Hematopoietic multipotent progenitor cell treated with erythropoietin and hydrocortisone succinate and interleukin-3 and kit ligand, for 17 days (in vitro differentiated cells): ENCODE measurements around the gene EVPL.

Experiments used
- DNase-seq: peaks from one replicate; pipeline ENCODE4 v3.0.0-alpha.2; 2015; ENCODE audit warnings: low spot score

The EVPL gene

DNA sequence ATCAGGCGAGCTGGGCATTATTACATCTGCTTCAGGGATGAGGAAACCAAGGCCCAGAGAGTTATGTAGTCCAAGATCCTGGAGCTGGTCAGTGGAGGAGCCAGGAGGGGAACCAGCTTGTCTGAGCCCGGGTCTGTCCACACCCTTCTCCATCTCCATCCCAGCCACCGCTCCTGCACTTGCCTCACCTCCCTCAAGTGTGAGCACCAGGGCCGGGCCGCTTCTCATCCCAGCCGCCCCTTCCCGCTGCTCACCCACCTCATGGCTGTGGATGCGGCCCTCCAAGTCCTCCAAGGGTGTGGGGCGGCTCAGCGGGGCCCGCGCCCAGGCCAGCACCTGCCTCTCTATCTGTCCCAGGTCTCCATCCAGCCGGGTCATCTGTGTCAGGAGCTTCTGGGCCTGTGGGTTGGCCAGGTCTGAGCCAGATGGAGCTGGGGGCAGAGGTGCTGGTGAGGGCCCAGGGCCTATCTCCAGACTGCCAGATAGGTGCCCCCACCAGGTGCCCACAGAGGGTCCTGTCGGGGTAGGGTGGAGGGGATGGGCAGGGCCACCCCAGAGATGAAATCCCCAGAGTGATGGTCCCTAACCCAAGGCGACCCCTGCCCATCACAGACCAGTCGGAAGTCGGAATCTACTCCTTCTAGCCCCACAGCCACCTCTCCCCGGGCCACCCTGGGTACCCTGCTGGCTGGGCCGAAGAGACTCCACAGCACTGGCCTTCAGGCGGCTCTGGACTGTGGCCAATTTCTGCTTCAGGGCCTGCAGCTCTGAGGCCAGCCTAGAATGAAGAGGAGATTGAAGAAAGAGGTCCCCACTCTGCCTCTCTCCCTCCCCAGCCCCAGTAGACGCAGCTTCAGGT is 9.4 kb downstream of the EVPL start:
- DNase-seq: no peak

DNA sequence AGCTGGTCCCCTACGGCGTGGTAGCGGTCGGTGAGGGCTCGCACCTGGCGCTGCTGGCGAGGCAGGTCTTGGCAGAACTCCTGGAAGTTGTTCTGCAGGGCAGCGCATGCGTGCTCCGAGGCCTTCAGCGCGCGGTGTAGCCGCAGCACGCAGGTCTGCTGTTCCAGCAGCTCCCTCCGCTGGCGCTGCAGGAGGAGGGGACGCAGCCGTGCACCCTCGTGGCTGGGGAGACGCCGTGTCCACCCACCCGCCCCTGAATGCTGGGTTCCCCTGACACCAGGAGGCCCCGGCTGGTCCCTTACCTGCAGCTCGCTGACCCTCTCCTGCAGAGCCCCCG is 12.2 kb downstream of the EVPL start:
- no peak for DNase-seq

DNA sequence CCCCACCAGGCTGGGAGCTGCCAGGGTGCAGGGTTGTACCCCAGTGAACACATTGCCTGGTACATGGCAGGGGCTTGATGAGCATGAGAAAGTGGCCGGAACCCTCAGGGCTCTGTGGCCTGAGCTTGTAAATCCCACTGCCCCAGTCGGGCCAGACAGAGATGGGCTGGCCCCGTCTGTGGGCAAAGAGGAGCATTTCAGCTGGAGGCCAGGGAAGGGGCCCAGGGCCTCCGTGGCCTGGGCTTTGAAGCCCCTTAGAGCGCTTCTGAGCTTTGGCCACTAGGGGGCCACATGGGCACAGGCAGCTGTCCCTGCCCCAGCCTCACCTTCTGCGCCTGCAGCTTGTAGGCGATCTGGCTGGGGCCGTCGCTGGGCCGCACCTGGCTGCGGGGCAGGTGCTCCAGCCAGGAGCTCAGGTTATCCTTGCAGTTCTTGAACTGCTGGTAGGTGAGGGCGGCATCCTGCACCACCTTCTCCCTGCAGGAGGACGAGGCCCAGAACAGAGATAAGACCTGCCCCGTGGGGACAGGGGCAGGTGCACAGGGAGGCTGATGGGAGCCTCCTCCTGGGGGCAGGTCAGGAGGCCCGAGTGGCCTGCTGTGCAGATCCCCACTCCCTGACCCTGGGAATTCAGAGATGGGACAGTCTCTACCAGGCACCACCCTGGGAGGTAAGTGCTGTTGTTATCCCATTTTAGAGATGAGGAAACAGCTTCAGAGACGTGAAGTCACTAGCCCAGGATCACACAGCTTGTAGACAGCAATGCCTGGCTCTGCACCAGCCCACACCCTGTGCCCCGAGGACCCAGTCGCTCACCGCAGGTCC is 12.8 kb downstream of the EVPL start:
- DNase-seq: peak; percentile 84

DNA sequence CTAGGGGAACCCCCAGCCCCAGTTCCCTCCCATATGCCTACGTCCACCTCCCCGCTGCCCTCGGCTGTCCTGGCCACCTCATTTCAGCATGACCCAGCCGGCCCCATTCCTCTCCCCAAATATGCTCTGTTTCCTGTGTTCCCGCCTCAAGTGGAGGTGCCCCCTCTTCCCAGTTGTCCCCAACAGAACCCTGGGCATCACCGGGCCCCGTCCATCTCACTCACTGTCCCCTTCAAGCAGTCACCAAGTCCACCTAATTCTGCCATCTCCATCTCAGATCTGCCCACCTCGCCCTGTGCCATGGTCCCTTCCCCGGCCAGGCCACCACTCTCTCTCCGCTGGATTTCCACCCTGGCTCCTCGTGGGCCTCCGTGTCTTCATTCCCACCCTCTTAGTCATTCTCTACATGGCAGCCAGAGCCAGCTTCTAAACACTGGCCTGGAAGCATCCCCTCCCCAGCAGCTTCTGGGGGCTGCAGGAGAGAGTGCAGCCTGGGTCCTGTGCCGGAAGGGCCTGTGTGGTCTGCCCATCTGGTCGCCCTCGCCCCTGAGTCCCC is 13.7 kb downstream of the EVPL start:
- no peak for DNase-seq

DNA sequence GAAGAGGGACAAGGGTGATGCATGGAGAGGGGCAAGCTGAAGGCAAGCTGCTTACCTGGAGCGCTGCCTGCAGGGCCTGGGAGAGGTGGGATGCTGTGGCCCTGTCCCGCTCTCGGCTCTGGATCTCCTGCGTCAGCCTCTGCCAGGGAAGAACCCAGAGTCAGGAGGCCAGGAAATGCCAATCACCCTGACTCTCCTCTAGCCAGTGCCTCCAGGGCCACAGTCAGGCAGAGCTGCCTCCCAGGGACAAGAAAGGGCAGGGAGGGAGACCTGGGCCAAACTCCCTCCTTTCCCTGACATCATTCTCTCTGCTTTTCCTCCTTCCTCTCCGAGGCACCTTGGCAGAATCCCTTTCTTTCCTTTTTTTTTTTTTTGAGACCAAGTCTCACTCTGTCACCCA is 15.2 kb downstream of the EVPL start:
- no peak for DNase-seq

DNA sequence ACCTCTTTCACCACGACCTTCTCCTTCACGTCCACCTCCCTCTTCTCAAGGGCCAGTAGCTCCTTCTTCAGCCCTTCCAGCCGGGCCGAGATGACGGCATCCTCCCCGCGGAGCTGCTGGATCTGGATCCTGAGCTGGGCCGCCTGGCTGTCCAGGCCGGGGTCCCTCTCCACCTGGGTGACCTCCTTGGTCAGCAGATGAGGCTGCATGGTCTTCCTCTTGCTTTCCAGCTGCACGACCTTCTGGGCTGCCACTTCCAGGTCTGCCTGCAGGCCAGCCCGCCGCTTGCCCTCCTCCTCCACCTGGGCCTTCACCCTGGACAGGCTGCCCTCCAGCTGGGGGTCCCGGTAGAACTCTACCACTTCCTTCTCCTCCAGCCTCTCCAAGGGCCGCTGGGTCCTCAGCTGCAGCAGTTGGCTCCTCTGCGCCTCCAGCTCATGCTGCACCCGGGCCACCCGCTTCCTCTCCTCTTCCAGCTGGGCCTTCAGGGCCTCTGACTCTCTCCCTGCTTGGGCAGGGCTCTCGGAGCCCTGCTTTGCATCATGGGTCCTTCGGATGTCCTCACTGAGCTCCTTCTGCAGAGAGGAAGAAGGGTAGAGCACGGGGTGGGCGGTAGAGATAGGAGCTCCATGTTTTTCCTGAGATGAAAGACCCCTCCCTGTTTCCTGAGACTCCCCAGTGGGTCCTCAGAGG is 17.0 kb downstream of the EVPL start:
- no peak for DNase-seq

DNA sequence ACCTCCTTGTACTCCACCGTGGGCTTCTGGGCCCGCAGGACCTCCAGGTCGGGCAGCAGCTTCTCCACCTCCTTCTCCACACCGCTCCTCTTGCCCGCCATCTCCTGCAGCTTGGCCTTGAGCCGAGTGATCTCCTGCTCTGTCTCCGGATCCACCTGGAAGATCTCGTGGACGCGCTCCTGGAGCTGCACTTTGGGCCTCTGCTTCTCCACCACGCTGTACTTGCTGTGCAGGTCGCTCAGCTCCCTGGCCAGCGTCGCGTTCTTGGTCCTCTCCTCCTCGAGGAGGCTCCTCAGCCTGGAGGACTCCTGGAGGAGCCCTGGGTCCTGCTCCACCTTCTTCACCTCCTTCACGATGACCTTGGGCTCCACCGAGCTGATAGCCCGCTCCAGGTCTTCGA is 17.7 kb downstream of the EVPL start:
- DNase-seq: no peak

DNA sequence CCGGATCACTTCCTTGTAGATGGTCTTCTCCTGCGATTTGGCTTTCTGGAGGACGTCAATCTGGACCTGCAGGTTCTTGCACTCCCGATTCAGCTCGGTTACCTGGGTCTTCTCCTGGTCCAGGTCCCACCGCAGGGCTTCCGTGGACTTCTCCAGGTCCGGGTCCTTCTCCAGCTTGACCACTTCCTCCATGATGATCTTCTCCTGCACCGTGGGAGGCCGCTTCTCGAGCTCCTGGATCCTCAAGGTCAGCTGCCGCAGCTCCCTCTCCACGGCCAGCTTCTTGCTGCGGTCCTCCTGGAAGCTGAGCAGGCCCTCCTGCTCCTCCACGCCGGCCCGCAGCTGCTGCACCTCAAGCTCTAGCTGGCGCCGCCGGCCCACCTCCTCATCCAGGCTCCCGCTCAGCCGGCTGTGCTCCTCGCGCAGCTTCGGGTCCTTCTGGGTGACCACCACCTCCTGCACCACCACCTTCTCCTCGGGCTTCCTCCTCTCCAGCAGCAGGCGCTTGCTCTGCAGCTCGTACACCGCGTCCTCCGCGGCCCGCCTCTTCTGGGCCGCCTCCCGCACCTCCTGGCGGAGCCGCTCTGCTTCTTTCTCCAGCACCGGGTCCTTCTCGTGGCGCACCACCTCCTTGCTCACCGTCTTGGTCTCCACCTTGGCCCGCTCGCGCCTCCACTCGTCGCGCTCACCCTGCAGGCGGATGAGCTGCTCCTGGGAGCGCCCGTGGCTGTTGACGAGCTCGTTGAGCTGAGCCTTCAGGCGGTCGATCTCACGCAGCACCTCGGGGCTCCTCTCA is 18.3 kb downstream of the EVPL start:
- no peak for DNase-seq

DNA sequence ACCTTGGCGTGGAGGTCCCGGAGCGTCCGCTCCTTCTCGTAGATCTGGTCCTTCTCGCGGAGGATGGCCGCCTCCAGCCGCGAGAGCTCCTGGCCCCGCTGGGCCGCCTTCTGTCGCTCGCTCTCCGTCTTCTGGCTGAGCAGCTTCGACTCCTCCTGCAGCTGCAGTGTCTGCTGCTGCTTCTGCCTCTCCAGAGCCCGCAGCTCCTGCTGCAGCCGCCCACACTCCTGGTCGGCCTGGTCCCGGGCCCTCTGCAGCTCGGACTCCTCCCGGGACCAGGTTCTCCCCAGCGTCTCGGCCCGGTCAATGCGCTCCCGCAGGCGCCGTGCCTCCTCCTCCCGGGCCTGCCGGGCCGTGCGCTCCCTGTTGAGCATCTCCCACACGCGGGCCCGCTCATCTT is 18.9 kb downstream of the EVPL start:
- no peak for DNase-seq

DNA sequence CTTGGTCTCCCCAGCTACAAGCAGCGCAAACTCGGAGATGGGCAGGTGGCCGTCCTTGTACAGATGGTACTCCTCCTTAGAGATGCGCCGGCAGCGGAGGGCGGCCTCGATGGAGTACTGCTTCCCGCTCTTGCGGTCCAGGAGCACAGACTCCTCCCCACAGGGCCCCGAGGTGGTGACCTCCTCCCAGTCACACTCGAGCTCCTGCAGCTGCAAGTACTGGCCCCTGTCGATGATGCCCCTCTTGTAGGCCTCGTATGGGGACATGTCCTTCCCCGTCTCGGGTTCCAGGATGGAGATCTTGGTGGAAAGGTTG is 19.3 kb downstream of the EVPL start:
- no peak for DNase-seq

DNA sequence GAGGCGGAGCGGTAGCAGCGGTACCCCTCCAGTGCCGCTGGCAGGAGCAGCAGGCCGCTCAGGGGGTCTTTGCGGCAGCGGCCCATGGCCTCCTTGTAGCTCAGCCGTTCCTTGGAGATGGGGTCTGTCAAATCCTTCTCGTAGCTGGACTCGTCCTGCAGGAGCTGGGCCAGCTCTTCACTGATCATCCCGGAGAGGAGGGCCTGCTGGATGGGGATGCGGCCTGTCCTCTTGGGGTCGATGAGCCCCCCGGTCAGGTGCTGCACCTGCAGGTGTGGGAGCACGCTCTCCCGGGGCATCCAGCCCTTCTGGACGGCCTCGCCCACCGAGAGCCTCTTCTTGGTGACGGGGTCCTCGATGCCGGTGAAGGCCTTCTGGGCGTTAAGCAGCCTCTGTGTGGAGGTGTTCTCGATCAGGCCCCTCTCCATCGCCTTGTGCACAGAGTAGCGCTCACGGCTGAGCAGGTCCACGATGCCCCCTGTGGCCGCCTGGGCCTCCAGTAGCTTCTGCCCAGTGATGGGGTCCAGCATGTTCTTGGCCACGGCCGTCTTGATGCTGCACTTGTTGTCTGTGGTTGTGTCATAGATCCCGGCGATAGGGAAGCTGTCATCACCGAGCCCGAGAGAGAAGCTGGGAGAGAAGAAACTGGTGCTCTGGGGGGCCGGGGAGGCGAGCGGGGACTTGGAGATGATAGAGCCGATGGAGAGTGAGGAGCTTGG is 19.8 kb downstream of the EVPL start:
- no peak for DNase-seq

DNA sequence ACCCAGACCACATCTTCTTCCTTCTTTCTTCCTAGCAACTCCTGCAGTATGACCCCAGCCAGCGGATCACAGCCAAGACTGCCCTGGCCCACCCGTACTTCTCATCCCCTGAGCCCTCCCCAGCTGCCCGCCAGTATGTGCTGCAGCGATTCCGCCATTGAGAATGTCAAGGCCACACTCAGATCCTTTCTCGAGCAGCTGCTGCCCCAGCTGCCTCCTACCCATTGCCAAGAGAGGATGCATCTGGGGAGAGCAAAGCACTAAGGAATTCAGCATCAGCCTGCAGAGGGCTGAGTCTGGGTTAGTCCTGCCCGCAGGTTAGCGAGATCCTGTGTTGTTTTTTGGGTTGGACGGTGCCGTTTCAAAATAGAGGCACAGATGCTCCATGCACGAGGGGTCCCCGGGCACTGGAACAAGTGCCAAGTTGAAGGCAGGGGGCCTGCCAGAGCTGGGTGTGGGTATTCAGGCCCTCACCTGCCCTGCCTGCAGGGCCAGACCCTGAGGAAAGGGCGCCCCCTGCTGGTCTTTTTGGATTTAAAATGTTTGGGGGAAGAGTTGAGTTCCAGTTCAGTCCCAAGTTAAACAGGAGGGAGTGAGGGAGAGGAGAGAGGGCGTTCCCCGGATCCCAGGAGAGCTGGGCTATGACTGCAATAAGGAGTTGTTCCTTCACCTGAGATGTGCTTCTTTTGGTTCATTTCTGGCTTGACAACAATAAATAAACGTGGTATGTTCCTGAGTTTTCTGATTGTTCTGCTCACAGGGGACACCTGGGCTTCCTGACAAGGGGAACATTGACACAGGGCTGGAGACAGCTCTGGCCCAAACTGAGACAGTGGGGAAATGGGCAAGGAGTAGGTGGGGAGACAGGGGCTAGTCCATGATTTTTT is 21.6 kb downstream of the EVPL start:
- DNase-seq: peak; percentile 87

DNA sequence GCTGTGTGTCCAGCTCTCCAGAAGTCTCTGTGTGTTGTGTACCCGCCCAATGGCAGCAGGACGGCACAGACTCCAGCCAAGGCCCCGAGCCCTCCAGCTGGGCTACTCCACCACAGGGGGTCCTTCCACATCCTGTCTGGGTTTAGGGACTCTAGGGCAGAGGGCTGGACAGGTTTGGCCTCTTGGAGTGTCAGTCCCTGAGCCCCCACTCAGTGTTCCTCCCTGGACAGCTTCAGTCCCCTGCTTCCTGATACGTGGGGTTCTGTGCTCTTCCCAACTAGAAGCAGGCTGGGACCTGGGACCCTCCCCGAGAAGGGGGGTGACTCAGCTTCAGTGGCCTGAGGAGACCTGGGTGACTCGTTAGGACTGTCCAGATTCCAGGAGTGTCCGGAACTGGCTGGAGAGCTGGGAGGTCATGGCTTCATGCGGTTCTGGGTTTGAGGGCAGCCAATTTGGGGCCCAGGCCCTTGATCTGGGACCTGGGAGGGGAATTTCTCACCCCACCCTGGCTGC is 22.3 kb downstream of the EVPL start:
- no peak for DNase-seq

DNA sequence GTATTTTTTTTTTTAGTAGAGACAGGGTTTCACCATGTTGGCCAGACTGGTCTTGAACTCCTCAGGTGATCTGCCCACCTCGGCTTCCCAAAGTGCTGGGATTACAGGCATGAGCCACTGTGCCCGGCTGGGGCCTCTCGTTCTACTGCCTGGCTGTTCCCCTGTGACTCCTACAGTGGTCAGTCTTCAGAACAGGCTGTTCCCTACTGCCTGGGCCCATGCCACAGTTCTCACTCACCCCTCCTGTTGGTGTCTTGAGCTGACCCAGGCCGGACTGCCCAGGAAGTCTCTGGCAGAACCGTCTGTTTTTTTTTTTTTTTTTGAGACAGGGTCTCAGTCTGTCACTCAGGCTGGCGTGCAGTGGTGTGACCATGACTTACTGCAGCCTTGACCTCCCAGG is 23.2 kb downstream of the EVPL start:
- DNase-seq: no peak

DNA sequence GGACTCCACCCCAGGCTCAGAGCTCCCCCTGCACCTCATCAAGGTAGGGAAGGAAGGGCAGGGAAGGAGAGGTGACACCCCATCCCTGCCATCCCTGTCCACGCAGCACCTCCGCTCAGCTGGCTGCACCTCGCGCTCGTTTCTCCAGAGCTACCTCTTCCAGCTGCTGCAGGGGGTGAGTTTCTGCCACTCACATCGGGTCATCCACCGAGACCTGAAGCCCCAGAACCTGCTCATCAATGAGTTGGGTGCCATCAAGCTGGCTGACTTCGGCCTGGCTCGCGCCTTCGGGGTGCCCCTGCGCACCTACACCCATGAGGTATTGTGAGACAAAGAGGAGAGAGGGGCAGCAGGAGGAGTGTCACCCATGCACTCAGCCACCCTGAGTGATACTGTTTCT is 25.0 kb downstream of the EVPL start:
- DNase-seq: no peak

DNA sequence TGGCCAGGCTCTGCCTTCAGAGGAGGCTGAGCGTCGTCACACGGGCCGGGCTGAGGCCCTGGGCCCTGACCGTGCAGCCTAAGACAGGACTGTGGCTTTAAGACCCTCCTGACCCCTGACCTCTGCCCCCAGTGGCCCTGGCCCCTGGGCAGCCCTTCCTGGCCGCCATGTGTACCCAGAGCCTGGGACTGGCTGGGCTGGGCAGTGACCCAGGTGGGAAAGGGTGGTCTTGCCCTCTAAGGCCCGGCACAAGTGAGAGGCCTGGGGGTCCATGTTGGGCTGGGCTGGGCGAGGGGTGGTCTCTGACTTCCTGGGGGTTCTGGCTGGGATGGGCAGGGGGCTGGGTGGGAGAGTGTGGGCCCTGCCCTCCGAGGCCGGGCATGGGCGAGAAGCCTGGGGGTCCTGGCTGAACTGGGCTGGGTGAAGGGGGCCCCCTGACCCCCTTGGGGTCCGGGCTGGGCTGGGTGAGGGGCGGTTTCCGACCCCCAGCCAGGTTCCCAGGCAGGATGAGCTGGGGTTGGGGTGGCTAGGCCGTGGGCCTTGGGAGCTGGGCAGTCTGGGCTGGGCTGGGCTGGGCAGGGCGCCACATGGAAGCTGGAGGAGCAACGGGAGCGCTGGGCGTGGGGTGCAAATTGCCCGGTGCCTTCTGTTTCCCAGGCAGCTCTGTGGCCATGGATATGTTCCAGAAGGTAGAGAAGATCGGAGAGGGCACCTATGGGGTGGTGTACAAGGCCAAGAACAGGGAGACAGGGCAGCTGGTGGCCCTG is 26.2 kb downstream of the EVPL start, which contains the start of gene CDK3:
TSS of gene CDK3 (plus strand) at position 101 of the 767 bp plus-strand sequence. CDS start at position 672, 571 bp downstream.
- no peak for DNase-seq

DNA sequence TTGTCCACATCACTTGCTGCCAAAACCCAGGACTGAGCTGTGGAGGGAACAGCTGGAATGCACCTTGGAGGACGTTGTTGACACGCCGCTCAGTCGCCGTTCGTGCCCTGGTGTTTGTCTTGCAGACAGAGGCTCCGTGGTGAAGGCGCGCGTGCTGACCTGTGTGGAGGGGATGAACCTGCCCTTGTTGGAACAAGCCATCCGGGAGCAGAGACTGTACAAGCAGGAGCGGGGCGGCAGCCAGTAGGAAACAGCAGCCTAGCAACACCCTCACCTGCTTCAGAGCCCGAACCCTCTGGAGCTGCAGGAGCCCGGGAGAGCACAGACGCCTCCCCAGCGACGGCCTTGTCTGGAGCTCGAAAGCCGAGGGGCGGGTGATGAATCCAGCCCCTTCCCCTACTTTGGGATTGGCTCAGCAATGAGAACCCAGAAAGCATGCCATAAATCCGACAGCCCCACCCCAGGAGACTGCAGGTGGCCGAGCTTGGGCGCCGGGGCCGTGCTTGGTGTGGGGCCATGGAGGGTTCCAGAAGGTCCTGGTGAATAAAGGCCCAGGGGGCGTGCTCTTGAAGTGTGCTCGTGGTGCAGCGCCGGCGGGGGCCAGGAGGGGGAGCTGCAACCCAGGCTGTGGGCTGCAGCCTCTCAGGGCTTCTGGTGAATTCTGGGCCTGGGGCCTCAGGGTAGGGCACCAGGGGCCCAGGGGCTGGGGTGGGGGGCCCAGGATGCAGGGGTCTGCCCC is 26.9 kb downstream of the EVPL start:
- DNase-seq: peak; percentile 62

DNA sequence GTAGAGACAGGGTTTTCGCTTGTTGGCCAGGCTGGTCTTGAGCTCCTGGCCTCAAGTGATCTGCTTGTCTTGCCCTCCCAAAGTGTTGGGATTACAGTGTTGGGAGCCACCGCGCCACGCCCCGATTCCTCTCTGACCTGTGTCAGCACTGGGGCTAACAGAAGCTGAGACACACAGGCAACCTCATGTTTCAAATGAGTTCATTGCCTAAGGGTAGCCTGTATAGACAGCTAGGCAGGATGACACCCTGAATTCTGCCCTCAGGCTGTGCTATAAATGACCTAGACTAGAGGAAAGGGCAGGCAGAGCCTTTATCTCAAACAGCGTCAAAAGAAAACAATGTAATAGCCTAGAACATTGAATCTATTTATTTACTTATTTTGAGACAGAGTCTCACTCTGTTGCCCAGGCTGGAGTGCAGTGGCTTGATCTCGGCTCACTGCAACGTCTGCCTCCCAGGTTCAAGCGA is 28.7 kb downstream of the EVPL start:
- no peak for DNase-seq
